GM18867 (cell line): Measurements from ENCODE around the gene COX7A2L.
"Not testable (repeated sequence)": the region's sequence is repeated elsewhere in the genome, so short reads cannot be mapped to it uniquely, and the experiment has no call there.

Experiments
- ATAC-seq: cut with Tn5 transposase; IDR thresholded peaks from one replicate; pipeline ENCODE4 v1.9.1; 2021; ENCODE audit warnings: mild to moderate bottlenecking, moderate library complexity; ENCODE audit not compliant: unreplicated experiment

Gene COX7A2L

DNA sequence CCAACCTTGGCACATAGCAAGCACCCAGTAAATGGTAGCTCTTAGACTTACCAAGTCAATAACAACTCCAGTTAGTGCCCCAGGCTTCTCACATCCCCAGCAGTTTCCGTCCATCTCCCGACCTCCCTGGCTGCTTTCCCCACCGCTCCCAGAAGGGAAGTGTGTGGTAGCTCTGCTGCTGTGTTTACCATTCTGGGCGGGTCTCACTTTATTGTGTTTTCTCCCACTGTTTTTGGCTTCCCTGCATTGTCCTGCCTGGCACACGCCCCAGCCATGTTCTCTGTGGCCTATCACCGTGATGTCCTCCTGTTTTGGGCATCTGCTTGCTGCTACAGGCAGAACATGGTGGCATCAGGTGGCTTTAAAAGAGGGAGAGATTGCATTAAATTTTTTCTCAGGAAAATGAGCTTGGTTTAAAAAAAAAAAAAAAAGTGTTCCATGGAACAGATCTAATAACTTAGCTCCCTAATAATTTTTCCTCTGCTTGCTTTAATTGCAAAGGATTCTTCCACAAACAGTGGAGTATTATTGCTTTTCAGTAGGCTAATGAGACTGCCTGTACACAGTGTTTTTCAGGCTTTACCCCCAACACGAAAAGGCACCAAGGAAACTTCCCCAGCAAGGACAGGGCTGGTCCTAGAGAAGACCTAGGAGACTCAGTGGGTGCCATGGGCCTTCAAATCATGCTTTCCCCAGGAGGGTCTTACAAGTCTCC lies 8.0 kb upstream of the COX7A2L start:
- no peak for ATAC-seq

- ATAC-seq = no peak
Measured at GRCh38 chr2:42367835-42368234, 6.8 kb upstream of the COX7A2L start.

GRCh38 chr2:42366411-42366810 lies 5.4 kb upstream of the COX7A2L start:
- no peak for ATAC-seq

GRCh38 chr2:42364658-42365057 lies 3.6 kb upstream of the COX7A2L start:
- no peak for ATAC-seq

GRCh38 chr2:42363413-42363812 lies 2.4 kb upstream of the COX7A2L start:
- no peak for ATAC-seq

DNA sequence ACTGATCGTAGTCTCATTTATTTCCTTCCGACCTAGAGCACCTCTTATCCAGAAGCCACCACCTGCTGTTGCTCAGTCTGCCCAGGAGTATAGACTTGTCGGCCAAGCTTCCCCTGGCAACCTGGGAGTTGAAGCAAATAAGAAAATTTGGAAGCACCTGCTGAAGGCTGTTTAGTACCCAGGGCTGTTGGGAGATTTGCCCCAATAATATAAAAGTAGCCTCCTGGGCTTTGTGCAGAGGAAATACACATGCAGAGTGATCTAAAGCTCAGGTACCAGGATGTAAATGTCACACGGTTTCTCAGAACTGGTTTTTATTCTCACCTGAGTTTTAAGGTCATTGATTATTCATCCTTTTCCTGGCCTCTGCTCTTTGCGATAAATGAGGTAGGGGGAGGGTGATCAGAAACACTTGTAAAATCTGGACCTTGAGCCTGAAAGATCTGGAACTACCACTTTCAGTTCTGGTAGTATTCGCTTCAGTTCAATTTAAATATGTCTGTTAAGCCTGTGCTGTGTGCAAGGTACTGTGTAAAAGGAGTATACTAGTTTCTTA lies 789 bp upstream of the COX7A2L start:
- ATAC-seq = no peak

DNA sequence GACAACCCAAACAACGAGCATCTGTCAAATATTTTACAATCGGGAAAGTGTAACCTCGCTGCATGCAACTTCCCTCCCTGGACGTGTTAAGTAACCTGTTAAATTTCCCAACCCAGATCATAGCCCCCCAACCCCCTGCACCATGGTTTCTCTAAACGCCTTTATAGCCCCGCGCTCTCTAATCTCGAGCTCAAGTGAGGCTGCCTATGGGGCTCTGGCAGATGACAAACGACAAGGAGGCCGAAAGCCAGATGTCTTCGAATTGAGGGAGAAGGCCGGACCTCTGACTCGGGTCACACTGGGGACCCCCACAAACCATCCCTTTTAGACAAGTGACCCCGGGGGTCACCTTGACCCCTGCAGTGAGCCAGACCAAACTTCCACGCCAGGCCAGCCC lies 526 bp downstream of the COX7A2L start:
- ATAC-seq = no peak

- no peak for ATAC-seq
Measured at GRCh38 chr2:42359965-42360483, 993 bp downstream of the COX7A2L start.

GRCh38 chr2:42359304-42359964 lies 1.6 kb downstream of the COX7A2L start:
- ATAC-seq = no peak

- no peak for ATAC-seq
Measured at GRCh38 chr2:42353792-42354429, 7.1 kb downstream of the COX7A2L start.

GRCh38 chr2:42351864-42352263 lies 9.2 kb downstream of the COX7A2L start:
- no peak for ATAC-seq

DNA sequence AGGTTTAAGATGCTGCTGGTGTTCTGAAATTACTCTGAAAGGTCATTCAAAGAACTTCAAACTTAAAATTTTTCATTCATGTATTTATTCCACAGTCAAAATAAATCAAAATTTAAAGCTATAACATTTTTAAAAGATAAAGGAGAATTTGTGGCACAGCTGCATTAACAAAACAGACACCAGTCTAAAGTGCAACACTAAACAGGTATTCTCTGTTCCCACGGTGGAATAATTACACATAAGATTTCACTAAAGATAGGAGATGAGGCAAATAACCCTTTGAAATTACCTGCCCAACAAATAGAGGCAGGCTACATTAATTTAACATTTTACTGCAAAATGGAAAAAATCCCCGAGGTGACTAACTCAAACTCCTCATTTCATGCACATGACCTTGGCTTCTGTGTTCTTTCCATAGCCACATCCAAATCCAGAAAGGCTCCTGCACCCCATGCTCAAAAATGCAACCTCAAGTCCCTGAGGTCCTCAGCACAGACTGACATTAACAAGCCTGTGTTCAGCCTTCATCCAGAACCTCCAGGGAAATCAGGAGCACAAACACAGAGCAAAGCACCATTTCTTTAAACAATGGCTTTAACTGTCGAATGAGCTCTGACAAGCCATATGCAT lies 10.5 kb downstream of the COX7A2L start:
- no peak for ATAC-seq

- no peak for ATAC-seq
Measured at GRCh38 chr2:42348113-42348805, 12.8 kb downstream of the COX7A2L start.

DNA sequence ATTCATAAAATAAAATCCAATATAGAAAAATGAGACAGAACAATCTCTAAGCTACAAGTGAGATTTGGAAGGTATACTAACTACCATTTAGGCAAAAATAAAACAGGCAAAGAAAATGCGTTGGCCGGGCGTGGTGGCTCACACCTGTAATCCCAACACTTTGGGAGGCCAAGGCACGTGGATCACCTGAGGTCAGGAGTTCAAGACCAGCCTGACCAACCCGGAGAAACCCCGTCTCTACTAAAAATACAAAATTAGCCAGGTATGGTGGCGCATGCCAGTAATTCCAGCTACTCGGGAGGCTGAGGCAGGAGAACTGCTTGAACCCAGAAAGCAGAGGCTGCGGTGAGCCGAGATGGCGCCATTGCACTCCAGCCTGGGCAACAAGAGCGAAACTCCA lies 13.5 kb downstream of the COX7A2L start:
- not testable (repeated sequence) for ATAC-seq

- ATAC-seq = not testable (repeated sequence)
Measured at GRCh38 chr2:42346856-42347255, 14.2 kb downstream of the COX7A2L start.

DNA sequence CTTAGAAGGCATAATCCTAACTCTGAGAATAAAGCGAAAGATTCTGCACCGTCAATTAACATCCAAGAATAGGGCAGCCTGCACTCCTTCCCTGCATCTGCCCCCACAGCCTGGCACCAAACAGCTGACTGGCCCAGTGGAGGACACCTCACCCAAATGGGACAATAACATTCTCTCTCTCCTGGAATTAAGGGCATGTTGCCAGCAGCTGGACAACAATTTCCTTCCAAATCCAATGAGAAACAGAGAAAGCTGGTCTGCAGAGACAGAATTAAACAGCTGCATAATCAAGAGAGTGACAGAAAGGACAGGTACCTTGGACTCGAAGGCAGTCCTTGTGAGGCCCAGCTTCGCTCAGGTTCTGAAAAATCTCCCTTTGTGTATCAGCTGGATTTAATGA lies 15.0 kb downstream of the COX7A2L start:
- no peak for ATAC-seq

- no peak for ATAC-seq
Measured at GRCh38 chr2:42342795-42343241, 18.2 kb downstream of the COX7A2L start.

DNA sequence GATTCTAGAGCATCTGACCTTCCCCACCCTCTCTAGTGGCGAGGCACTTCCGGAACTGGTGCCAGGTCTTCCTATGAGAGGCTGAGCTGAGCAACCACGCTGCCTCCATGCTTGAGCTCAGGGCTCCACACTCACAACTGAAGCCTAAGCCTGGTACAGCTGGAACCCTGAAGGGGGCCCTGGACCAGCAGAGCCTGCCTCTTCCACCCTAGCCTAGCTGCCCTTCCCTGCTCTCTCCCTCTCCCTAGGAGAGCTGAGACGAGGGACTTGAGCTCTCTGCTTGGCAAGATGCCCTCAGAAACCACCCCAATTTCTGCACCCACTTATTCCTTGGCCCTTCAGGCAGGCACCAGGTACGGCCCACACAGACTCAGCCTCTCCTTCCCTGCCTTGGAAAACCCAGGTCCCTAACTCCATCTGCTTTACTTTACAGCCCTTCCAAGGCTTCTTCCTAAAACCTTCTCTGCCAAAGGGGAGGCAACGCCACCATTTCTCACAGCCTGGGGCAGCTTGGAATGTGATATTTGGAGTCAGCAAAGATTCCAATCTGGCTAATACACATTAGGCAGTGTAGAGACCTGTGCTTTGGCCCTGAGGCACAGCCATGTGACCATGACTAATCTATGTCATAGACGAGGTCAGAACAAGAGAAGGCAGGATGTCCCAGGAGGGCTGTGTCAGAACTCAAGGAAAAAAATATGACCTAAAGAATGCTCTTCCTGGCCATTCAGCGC lies 18.8 kb downstream of the COX7A2L start:
- ATAC-seq = no peak

- ATAC-seq = no peak
Measured at GRCh38 chr2:42340938-42341636, 19.9 kb downstream of the COX7A2L start.
